Thyroid gland (tissue), 4 donors: ENCODE measurements around the gene NR1D2. TPM values are rescaled to one million over a fixed set of nuclear protein-coding genes. Genes with fewer than 3 reads are reported as not detected.

Source experiments
- DNase-seq, 2 donors: peaks; one replicate each; pipeline ENCODE4 v3.0.0-alpha.2; 2019
- H3K27ac ChIP-seq, 3 donors: fragments of 200-600 bp; sonication (generic); 1 replicate in 2 of 3; 2 replicates in 1 of 3; pipeline ENCODE4 v1.5.1; 2016 to 2019; ENCODE audit warnings: mild to moderate bottlenecking in 1 of 3, moderate library complexity in 1 of 3
- H3K27me3 ChIP-seq: fragments of 200-600 bp; sonication (generic); one replicate; pipeline ENCODE4 v1.5.1; 2019
- H3K36me3 ChIP-seq, 2 donors: fragments of 200-600 bp; sonication (generic); one replicate each; pipeline ENCODE4 v1.5.1; 2016 to 2019
- H3K4me1 ChIP-seq, 2 donors: fragments of 200-600 bp; sonication (generic); one replicate each; pipeline ENCODE4 v1.5.1; 2017 to 2019
- H3K4me3 ChIP-seq, 3 donors: fragments of 200-600 bp; sonication (generic); replicated peaks in 1 of 3; 1 replicate in 2 of 3; 2 replicates in 1 of 3; pipeline ENCODE4 v1.5.1; 2016; ENCODE audit warnings: mild to moderate bottlenecking in 1 of 3
- H3K9me3 ChIP-seq: fragments of 200-600 bp; sonication (generic); one replicate; pipeline ENCODE4 v1.5.1; 2017
- POLR2A ChIP-seq, 2 donors: fragments of 450-650 bp; IDR thresholded peaks; one replicate each; pipeline ENCODE4 v1.6.1; 2017; ENCODE audit warnings: antibody characterized with exemption in 2 of 2, mild to moderate bottlenecking in 2 of 2, moderate library complexity in 1 of 2
- WGBS, 2 donors: methylation state at CpG; one replicate each; pipeline ENCODE4 v1.1.5; 2017; 5-methylcytosine and 5-hydroxymethylcytosine counted together
- intact Hi-C: fragments of 100-400 bp; cut with DNase I; formaldehyde crosslinking; loops from one replicate; pipeline ENCODE4 v1.15.1; 2023
- total RNA-seq, 4 donors: library from RNA; depleted of rRNA; stranded (reverse); fragments of >200 nt; gene quantifications; one replicate each; pipeline ENCODE4 v1.2.3, GENCODE V29; 2016
- TF ChIP-seq, protein P1 (sequence below), 6 experiments: fragments of 200-600 bp in 3 of 6; fragments of 450-650 bp in 3 of 6; sonication (generic) in 3 of 6; IDR thresholded peaks; one replicate each; pipeline ENCODE4 v1.5.1; 2016 to 2019; ENCODE audit warnings: antibody characterized with exemption in 6 of 6, mild to moderate bottlenecking in 2 of 6, inconsistent platforms in 1 of 6, moderate library complexity in 1 of 6

Gene NR1D2
- total RNA-seq, 4 donors from 2014 or later: 44.2 to 108 (median 68.1) TPM

- TF ChIP-seq, protein P1, sequence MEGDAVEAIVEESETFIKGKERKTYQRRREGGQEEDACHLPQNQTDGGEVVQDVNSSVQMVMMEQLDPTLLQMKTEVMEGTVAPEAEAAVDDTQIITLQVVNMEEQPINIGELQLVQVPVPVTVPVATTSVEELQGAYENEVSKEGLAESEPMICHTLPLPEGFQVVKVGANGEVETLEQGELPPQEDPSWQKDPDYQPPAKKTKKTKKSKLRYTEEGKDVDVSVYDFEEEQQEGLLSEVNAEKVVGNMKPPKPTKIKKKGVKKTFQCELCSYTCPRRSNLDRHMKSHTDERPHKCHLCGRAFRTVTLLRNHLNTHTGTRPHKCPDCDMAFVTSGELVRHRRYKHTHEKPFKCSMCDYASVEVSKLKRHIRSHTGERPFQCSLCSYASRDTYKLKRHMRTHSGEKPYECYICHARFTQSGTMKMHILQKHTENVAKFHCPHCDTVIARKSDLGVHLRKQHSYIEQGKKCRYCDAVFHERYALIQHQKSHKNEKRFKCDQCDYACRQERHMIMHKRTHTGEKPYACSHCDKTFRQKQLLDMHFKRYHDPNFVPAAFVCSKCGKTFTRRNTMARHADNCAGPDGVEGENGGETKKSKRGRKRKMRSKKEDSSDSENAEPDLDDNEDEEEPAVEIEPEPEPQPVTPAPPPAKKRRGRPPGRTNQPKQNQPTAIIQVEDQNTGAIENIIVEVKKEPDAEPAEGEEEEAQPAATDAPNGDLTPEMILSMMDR (IDR thresholded peaks at IDR 0.05): no peak
- TF ChIP-seq POLR2A (IDR thresholded peaks at IDR 0.05): no peak
- 73 to 77% methylated on average over 5 of the region's 5 CpGs for WGBS, 2 donors
Observed at GRCh38 chr3:23940775-23941174, 4.3 kb upstream of the NR1D2 start.

GRCh38 chr3:23941440-23941839 lies 3.6 kb upstream of the NR1D2 start:
- 91 to 94% methylated on average over 4 of the region's 4 CpGs for WGBS, 2 donors
- intact Hi-C loops: no loop called here
- no peaks in the 10 kb centered on the region for H3K9me3 ChIP-seq
- TF ChIP-seq POLR2A (IDR thresholded peaks at IDR 0.05): no peak
- TF ChIP-seq, protein P1 (IDR thresholded peaks at IDR 0.05): no peak
- H3K4me1 ChIP-seq: peaks cover 0 to 6% of the 10 kb centered on the region in 2 donors
- no peak overlapping the region for H3K4me3 ChIP-seq
- H3K27ac ChIP-seq: no peak overlapping the region
- H3K27me3 ChIP-seq: no peaks in the 10 kb centered on the region
- DNase-seq: no peak
- no peaks in the 10 kb centered on the region for H3K36me3 ChIP-seq

More at GRCh38 chr3:23940775-23941174, 4.3 kb upstream of the NR1D2 start:
- Histone ChIP-seq H3K4me3 (no peak overlapping the region), H3K4me1 (peaks cover 0 to 6% of the 10 kb centered on the region in 2 donors), H3K27ac (no peak overlapping the region), H3K27me3 (no peaks in the 10 kb centered on the region), H3K36me3 (no peaks in the 10 kb centered on the region), H3K9me3 (no peaks in the 10 kb centered on the region)
- intact Hi-C loops: no loop called here
- no peak for DNase-seq

DNA sequence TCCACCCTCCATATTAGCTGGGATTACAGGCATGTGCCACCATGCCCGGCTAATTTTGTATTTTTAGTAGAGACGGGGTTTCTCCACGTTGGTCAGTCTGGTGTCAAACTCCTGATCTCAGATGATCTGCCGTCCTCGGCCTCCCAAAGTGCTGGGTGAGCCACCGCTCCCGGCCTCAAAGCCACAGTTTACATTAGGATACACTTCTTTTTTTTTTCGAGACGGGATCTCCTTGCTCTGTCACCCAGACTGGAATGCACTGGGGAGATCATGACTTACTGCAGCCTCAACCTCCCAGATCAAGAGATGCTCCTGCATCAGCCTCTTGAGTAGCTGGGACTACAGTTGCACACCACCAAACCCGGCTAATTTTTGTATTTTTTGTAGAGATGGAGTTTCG lies 2.5 kb upstream of the NR1D2 start:
- Histone ChIP-seq H3K9me3 (no peaks in the 10 kb centered on the region), H3K36me3 (no peaks in the 10 kb centered on the region), H3K4me1 (peaks cover 11 to 16% of the 10 kb centered on the region in 2 donors), H3K4me3 (no peak overlapping the region), H3K27me3 (no peaks in the 10 kb centered on the region), H3K27ac (no peak overlapping the region)
- TF ChIP-seq POLR2A (IDR thresholded peaks at IDR 0.05): no peak
- TF ChIP-seq, protein P1 (IDR thresholded peaks at IDR 0.05): no peak
- intact Hi-C loops: no loop called here
- no peak for DNase-seq
- 85 to 88% methylated on average over 11 of the region's 11 CpGs for WGBS, 2 donors

DNA sequence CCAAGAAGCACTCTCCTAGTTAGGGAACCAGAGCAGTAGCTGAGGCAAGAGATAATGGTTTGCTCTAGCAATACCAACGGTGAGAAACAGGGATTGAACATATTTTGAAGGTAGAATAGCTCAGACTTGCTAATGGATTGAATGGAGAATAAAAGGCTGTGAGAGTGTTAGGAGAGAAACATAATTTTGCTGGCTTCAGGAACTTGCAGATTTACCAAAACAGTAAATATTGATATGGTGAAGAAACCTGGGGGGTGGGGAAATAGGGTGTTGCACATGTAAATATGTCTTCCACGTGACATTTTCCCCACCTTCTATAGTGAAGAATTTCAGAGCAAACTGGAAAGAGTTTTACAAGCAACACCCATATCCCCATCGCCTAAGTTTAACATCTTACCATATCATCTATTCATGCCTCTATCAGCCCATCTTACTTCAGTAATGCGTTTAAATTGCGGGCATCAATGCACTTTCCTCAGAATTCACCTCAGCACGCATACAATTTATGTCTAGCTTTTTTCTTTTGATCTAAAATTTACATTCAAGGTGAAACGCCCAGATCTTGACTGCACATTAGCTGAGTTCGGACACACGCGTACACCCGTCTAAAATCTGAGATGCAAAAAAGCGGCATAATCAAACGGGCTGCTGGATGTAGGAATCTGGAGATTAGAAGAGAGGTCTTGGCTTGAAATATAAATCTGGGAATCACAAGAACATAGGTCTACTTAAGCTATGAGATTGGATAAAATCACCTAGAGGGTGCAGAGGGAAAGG lies 891 bp upstream of the NR1D2 start:
- Histone ChIP-seq H3K36me3 (no peaks in the 10 kb centered on the region), H3K9me3 (no peaks in the 10 kb centered on the region), H3K27me3 (no peaks in the 10 kb centered on the region), H3K27ac (peak overlapping the region; percentile 71 to 97 (median 97)), H3K4me1 (peaks cover 25 to 27% of the 10 kb centered on the region in 2 donors), H3K4me3 (peak overlapping the region in 2 of 3 donors; percentile 73 to 74)
- WGBS, 2 donors: 15 to 16% methylated on average over 13 of the region's 13 CpGs
- TF ChIP-seq, protein P1 (IDR thresholded peaks at IDR 0.05): no peak
- no peak for TF ChIP-seq POLR2A (IDR thresholded peaks at IDR 0.05)
- intact Hi-C loops: no loop called here
- DNase-seq: no peak

DNA sequence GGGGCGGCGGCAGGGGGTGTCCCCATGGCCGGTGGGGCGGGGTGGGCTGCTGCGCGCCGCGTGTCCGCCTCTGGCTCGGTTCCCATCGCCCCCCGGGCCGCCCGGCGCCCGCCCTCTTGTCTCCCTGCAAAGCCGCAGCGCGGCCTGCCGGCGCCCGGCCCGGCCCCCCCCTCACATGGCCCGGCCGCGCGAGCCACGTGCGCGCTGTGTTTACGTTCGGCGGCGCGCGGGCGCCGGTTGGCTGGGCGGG lies 502 bp downstream of the NR1D2 start:
- DNase-seq: no peak
- Histone ChIP-seq H3K4me3 (peak overlapping the region; percentile 24 to 74 (median 73)), H3K27ac (peak overlapping the region; percentile 95 to 97 (median 97)), H3K36me3 (no peaks in the 10 kb centered on the region), H3K27me3 (no peaks in the 10 kb centered on the region), H3K4me1 (peaks cover 39 to 41% of the 10 kb centered on the region in 2 donors), H3K9me3 (no peaks in the 10 kb centered on the region)
- intact Hi-C loops: no loop called here
- WGBS, 2 donors: no CpG with 5 or more reads among the region's 39 CpGs
- TF ChIP-seq, protein P1 (IDR thresholded peaks at IDR 0.05): no peak
- TF ChIP-seq POLR2A (IDR thresholded peaks at IDR 0.05): peak in 1 of 2 donors; percentile 53
